ENCODE measurements around the gene ACSM2B.
"Not testable (repeated sequence)": the region's sequence is repeated elsewhere in the genome, so short reads cannot be mapped to it uniquely, and the experiment has no call there.

The ACSM2B gene

GRCh38 chr16:20611350-20611902, 35.3 kb upstream of the ACSM2B start:
- DNase-seq (ENCODE audit: low spot score), result no peak
- TF ChIP-seq CTCF (IDR thresholded peaks at IDR 0.05; ENCODE audit: extremely low read depth, missing control alignments), result no peak

- DNase-seq (ENCODE audit: low spot score), result no peak
- no peak for TF ChIP-seq CTCF (IDR thresholded peaks at IDR 0.05; ENCODE audit: extremely low read depth, missing control alignments)
These were observed 34.8 kb upstream of the ACSM2B start for GRCh38 chr16:20610892-20611349.

GRCh38 chr16:20610211-20610891, 34.2 kb upstream of the ACSM2B start:
- no peak for DNase-seq (ENCODE audit: low spot score)
- TF ChIP-seq CTCF (IDR thresholded peaks at IDR 0.05; ENCODE audit: extremely low read depth, missing control alignments), result no peak

GRCh38 chr16:20602205-20602604, 26.0 kb upstream of the ACSM2B start:
- peak; percentile 25 for DNase-seq (ENCODE audit: low spot score)

GRCh38 chr16:20599475-20599874, 23.3 kb upstream of the ACSM2B start:
- not testable (repeated sequence) for DNase-seq (ENCODE audit: low spot score)

GRCh38 chr16:20598832-20599469, 22.8 kb upstream of the ACSM2B start:
- no peak for TF ChIP-seq CTCF (IDR thresholded peaks at IDR 0.05; ENCODE audit: extremely low read depth, missing control alignments)
- DNase-seq (ENCODE audit: low spot score), result no peak

GRCh38 chr16:20595694-20596093, 19.5 kb upstream of the ACSM2B start:
- not testable (repeated sequence) for DNase-seq (ENCODE audit: low spot score)

- DNase-seq (ENCODE audit: low spot score), result not testable (repeated sequence)
These were observed 18.9 kb upstream of the ACSM2B start for GRCh38 chr16:20595068-20595467.

GRCh38 chr16:20592780-20593179, 16.6 kb upstream of the ACSM2B start:
- DNase-seq (ENCODE audit: low spot score), result not testable (repeated sequence)

- not testable (repeated sequence) for DNase-seq (ENCODE audit: low spot score)
These were observed 13.3 kb upstream of the ACSM2B start for GRCh38 chr16:20589486-20589885.

- DNase-seq (ENCODE audit: low spot score), result not testable (repeated sequence)
These were observed 11.5 kb upstream of the ACSM2B start for GRCh38 chr16:20587645-20588074.

- not testable (repeated sequence) for DNase-seq (ENCODE audit: low spot score)
These were observed 10.5 kb upstream of the ACSM2B start for GRCh38 chr16:20586716-20587115.

- DNase-seq (ENCODE audit: low spot score), result not testable (repeated sequence)
These were observed 9.9 kb upstream of the ACSM2B start for GRCh38 chr16:20586112-20586511.

- not testable (repeated sequence) for DNase-seq (ENCODE audit: low spot score)
These were observed 4.5 kb upstream of the ACSM2B start for GRCh38 chr16:20580487-20581259.

GRCh38 chr16:20578091-20578490, 1.9 kb upstream of the ACSM2B start:
- DNase-seq (ENCODE audit: low spot score), result not testable (repeated sequence)

Measured in GM20000 (cell line).